ENCODE results near the gene GSG1L.

Gene GSG1L

GRCh38 chr16:28090646-28091377 lies 27.3 kb upstream of the GSG1L start:
- no peak for DNase-seq

GRCh38 chr16:28089992-28090365 lies 26.5 kb upstream of the GSG1L start:
- no peak for DNase-seq

- DNase-seq = no peak
These were observed 25.9 kb upstream of the GSG1L start for GRCh38 chr16:28089205-28089991.

GRCh38 chr16:28087675-28088300 lies 24.3 kb upstream of the GSG1L start:
- DNase-seq = no peak

GRCh38 chr16:28087140-28087660 lies 23.7 kb upstream of the GSG1L start:
- DNase-seq = no peak

GRCh38 chr16:28086186-28087139 lies 22.9 kb upstream of the GSG1L start:
- no peak for DNase-seq

- no peak for DNase-seq
These were observed 22.1 kb upstream of the GSG1L start for GRCh38 chr16:28085389-28086171.

GRCh38 chr16:28084209-28084608 lies 20.7 kb upstream of the GSG1L start:
- no peak for DNase-seq

GRCh38 chr16:28082624-28083023 lies 19.1 kb upstream of the GSG1L start:
- no peak for DNase-seq

- no peak for DNase-seq
These were observed 18.0 kb upstream of the GSG1L start for GRCh38 chr16:28081391-28081968.

- no peak for DNase-seq
These were observed 14.7 kb upstream of the GSG1L start for GRCh38 chr16:28078261-28078660.

- DNase-seq = no peak
These were observed 10.3 kb upstream of the GSG1L start for GRCh38 chr16:28073836-28074235.

- no peak for DNase-seq
These were observed 8.6 kb upstream of the GSG1L start for GRCh38 chr16:28072087-28072486.

GRCh38 chr16:28069971-28070794 lies 6.7 kb upstream of the GSG1L start:
- no peak for DNase-seq

- no peak for DNase-seq
These were observed 5.5 kb upstream of the GSG1L start for GRCh38 chr16:28068976-28069375.

- no peak for DNase-seq
These were observed 4.3 kb upstream of the GSG1L start for GRCh38 chr16:28067604-28068379.

- no peak for DNase-seq
These were observed 1.3 kb upstream of the GSG1L start for GRCh38 chr16:28064706-28065249.

GRCh38 chr16:28064150-28064549 lies 636 bp upstream of the GSG1L start:
- DNase-seq = no peak

GRCh38 chr16:28062847-28063521 lies 530 bp downstream of the GSG1L start:
- no peak for DNase-seq

Measured in CD4-positive, alpha-beta T cell treated with Interleukin-17A for 1 hour (primary cell).